Left colon (tissue), 2 donors: ENCODE measurements around the gene NRXN3. TPM values are rescaled to one million over a fixed set of nuclear protein-coding genes. Genes with fewer than 3 reads are reported as not detected.

ENCODE experiments used
- ATAC-seq: fragments of 200-7000 bp; cut with Tn5 transposase; one replicate; pipeline ENCODE4 v1.9.1; 2020; ENCODE audit warnings: mild to moderate bottlenecking, moderate library complexity
- DNase-seq, 2 donors: peaks; one replicate each; pipeline ENCODE4 v3.0.0-alpha.2; 2020
- intact Hi-C, 2 donors: fragments of 100-400 bp; cut with DNase I in 1 of 2; cut with micrococcal nuclease in 1 of 2; formaldehyde crosslinking; loops; one replicate each; pipeline versions ENCODE4 v1.11.2 to v1.14.0; 2022; cut with DNase I, micrococcal nuclease
- total RNA-seq, 2 donors: library from RNA; stranded (reverse); fragmentation: NEBNext Ultra II Directional; extraction: Animal tissue kit (Norgen Biotek cat#: 25700); gene quantifications; one replicate each; pipeline ENCODE4 v1.2.1, GENCODE V29; 2021
- donor health status: DM: no; HTN: no; CAD: no.
- donor health status: DM: yes; HTN: yes; CAD: no.

NRXN3 gene
- total RNA-seq, 2 donors from 2014 or later, result 1.8 to 5.6 TPM

- intact Hi-C loops, result no loop called here
- ATAC-seq, result no peak
- DNase-seq, result no peak
These were observed 423.8 kb downstream of the NRXN3 start for GRCh38 chr14:78593949-78594348.

- ATAC-seq (no peak), DNase-seq (no peak)
- intact Hi-C loops, result no loop called here
These were observed 425.6 kb downstream of the NRXN3 start for GRCh38 chr14:78595797-78596196.

GRCh38 chr14:78598046-78598920 lies 428.1 kb downstream of the NRXN3 start:
- intact Hi-C loops, result no loop called here
- peak in 1 of 2 donors; percentile 28 for DNase-seq
- peak; percentile 82 for ATAC-seq

- DNase-seq (no peak), ATAC-seq (peak; percentile 73)
- intact Hi-C loops, result no loop called here
These were observed 435.0 kb downstream of the NRXN3 start for GRCh38 chr14:78605025-78605762.

- DNase-seq, result no peak
- intact Hi-C loops, result no loop called here
- ATAC-seq, result no peak
These were observed 435.8 kb downstream of the NRXN3 start for GRCh38 chr14:78605897-78606500.

- ATAC-seq (peak; percentile 89), DNase-seq (no peak)
- intact Hi-C loops, result no loop called here
These were observed 439.0 kb downstream of the NRXN3 start for GRCh38 chr14:78608998-78609787.

GRCh38 chr14:78610994-78611393 lies 440.8 kb downstream of the NRXN3 start:
- ATAC-seq (no peak), DNase-seq (no peak)
- intact Hi-C loops, result no loop called here

GRCh38 chr14:78611796-78612571 lies 441.8 kb downstream of the NRXN3 start:
- ATAC-seq (no peak), DNase-seq (no peak)
- intact Hi-C loops, result no loop called here

GRCh38 chr14:78612666-78613065 lies 442.5 kb downstream of the NRXN3 start:
- intact Hi-C loops, result no loop called here
- ATAC-seq (no peak), DNase-seq (no peak)

GRCh38 chr14:78614593-78614992 lies 444.4 kb downstream of the NRXN3 start:
- intact Hi-C loops, result no loop called here
- DNase-seq, result no peak
- ATAC-seq, result no peak

GRCh38 chr14:78617735-78618134 lies 447.6 kb downstream of the NRXN3 start:
- no peak for DNase-seq
- intact Hi-C loops, result no loop called here

GRCh38 chr14:78618368-78618767 lies 448.2 kb downstream of the NRXN3 start:
- no peak for ATAC-seq
- no peak for DNase-seq
- intact Hi-C loops, result no loop called here

More at GRCh38 chr14:78617735-78618134, 447.6 kb downstream of the NRXN3 start:
- ATAC-seq, result no peak

- intact Hi-C loops, result no loop called here
- ATAC-seq, result no peak
- DNase-seq, result no peak
These were observed 456.9 kb downstream of the NRXN3 start for GRCh38 chr14:78627114-78627513.

- no peak for ATAC-seq
- DNase-seq, result no peak
- intact Hi-C loops, result no loop called here
These were observed 461.4 kb downstream of the NRXN3 start for GRCh38 chr14:78631551-78631950.

- no peak for DNase-seq
- intact Hi-C loops, result no loop called here
- ATAC-seq, result no peak
These were observed 463.6 kb downstream of the NRXN3 start for GRCh38 chr14:78633752-78634151.

GRCh38 chr14:78637489-78637888 lies 467.3 kb downstream of the NRXN3 start:
- no peak for DNase-seq
- ATAC-seq, result no peak
- intact Hi-C loops, result no loop called here

- DNase-seq (no peak), ATAC-seq (no peak)
- intact Hi-C loops, result no loop called here
These were observed 467.8 kb downstream of the NRXN3 start for GRCh38 chr14:78637908-78638475.

GRCh38 chr14:78638926-78639325 lies 468.8 kb downstream of the NRXN3 start:
- no peak for ATAC-seq
- intact Hi-C loops, result no loop called here
- no peak for DNase-seq
